Measurements from ENCODE around the gene PRPF40A. TPM values are rescaled to one million over a fixed set of nuclear protein-coding genes. Genes with fewer than 3 reads are reported as not detected.
"Not testable (repeated sequence)": the region's sequence is repeated elsewhere in the genome, so short reads cannot be mapped to it uniquely, and the experiment has no call there.

Gene PRPF40A
- polyA plus RNA-seq, 2 donors: 15.6 to 26.1 TPM

GRCh38 chr2:152743002-152743401 is 25.7 kb upstream of the PRPF40A start:
- WGBS, 2 donors: 54% methylated on average over 3 of the region's 3 CpGs
- no peaks in the 10 kb centered on the region for H3K9me3 ChIP-seq (ENCODE audit: control insufficient read depth in 2 of 2, insufficient read depth in 1 of 2, low read depth in 1 of 2, low read length in 1 of 2)
- no peak overlapping the region for H3K4me3 ChIP-seq (ENCODE audit: low read depth in 1 of 2, low read length in 2 of 2)

GRCh38 chr2:152740743-152741328 is 23.6 kb upstream of the PRPF40A start:
- no peaks in the 10 kb centered on the region for H3K36me3 ChIP-seq (ENCODE audit: control insufficient read depth in 2 of 2, insufficient read depth in 2 of 2, low read length in 1 of 2)
- H3K27me3 ChIP-seq (ENCODE audit: control insufficient read depth in 1 of 2, insufficient read depth in 2 of 2, low read length in 2 of 2): no peaks in the 10 kb centered on the region
- no peaks in the 10 kb centered on the region for H3K9me3 ChIP-seq (ENCODE audit: control insufficient read depth in 2 of 2, insufficient read depth in 1 of 2, low read depth in 1 of 2, low read length in 1 of 2)
- H3K27ac ChIP-seq (ENCODE audit: low read depth in 2 of 2, low read length in 1 of 2): no peak overlapping the region
- H3K4me1 ChIP-seq (ENCODE audit: control insufficient read depth in 2 of 2, insufficient read depth in 2 of 2, low read length in 1 of 2): no peaks in the 10 kb centered on the region
- H3K4me3 ChIP-seq (ENCODE audit: low read depth in 1 of 2, low read length in 2 of 2): no peak overlapping the region
- WGBS, 2 donors: 35 to 37% methylated on average over 2 of the region's 2 CpGs

More at GRCh38 chr2:152743002-152743401, 25.7 kb upstream of the PRPF40A start:
- H3K27ac ChIP-seq (ENCODE audit: low read depth in 2 of 2, low read length in 1 of 2): no peak overlapping the region
- no peaks in the 10 kb centered on the region for H3K4me1 ChIP-seq (ENCODE audit: control insufficient read depth in 2 of 2, insufficient read depth in 2 of 2, low read length in 1 of 2)
- H3K27me3 ChIP-seq (ENCODE audit: control insufficient read depth in 1 of 2, insufficient read depth in 2 of 2, low read length in 2 of 2): no peaks in the 10 kb centered on the region
- H3K36me3 ChIP-seq (ENCODE audit: control insufficient read depth in 2 of 2, insufficient read depth in 2 of 2, low read length in 1 of 2): no peaks in the 10 kb centered on the region

- H3K27ac ChIP-seq (ENCODE audit: low read depth in 2 of 2, low read length in 1 of 2); H3K4me1 ChIP-seq (ENCODE audit: control insufficient read depth in 2 of 2, insufficient read depth in 2 of 2, low read length in 1 of 2); H3K36me3 ChIP-seq (ENCODE audit: control insufficient read depth in 2 of 2, insufficient read depth in 2 of 2, low read length in 1 of 2); H3K9me3 ChIP-seq (ENCODE audit: control insufficient read depth in 2 of 2, insufficient read depth in 1 of 2, low read depth in 1 of 2, low read length in 1 of 2); H3K4me3 ChIP-seq (ENCODE audit: low read depth in 1 of 2, low read length in 2 of 2); H3K27me3 ChIP-seq (ENCODE audit: control insufficient read depth in 1 of 2, insufficient read depth in 2 of 2, low read length in 2 of 2): not testable (repeated sequence)
- 79 to 89% methylated on average over 1 of the region's 1 CpG for WGBS, 2 donors
These were observed 22.4 kb upstream of the PRPF40A start for GRCh38 chr2:152739705-152740104.

GRCh38 chr2:152738438-152738837 is 21.2 kb upstream of the PRPF40A start:
- 97 to 98% methylated on average over 2 of the region's 2 CpGs for WGBS, 2 donors

GRCh38 chr2:152737509-152737908 is 20.2 kb upstream of the PRPF40A start:
- not testable (repeated sequence) for H3K9me3 ChIP-seq (ENCODE audit: control insufficient read depth in 2 of 2, insufficient read depth in 1 of 2, low read depth in 1 of 2, low read length in 1 of 2); H3K4me1 ChIP-seq (ENCODE audit: control insufficient read depth in 2 of 2, insufficient read depth in 2 of 2, low read length in 1 of 2); H3K27me3 ChIP-seq (ENCODE audit: control insufficient read depth in 1 of 2, insufficient read depth in 2 of 2, low read length in 2 of 2); H3K27ac ChIP-seq (ENCODE audit: low read depth in 2 of 2, low read length in 1 of 2); H3K36me3 ChIP-seq (ENCODE audit: control insufficient read depth in 2 of 2, insufficient read depth in 2 of 2, low read length in 1 of 2); H3K4me3 ChIP-seq (ENCODE audit: low read depth in 1 of 2, low read length in 2 of 2)
- 86% methylated on average over 1 of the region's 1 CpG for WGBS, 2 donors

More at GRCh38 chr2:152738438-152738837, 21.2 kb upstream of the PRPF40A start:
- Histone ChIP-seq H3K27ac (ENCODE audit: low read depth in 2 of 2, low read length in 1 of 2) (no peak overlapping the region), H3K4me1 (ENCODE audit: control insufficient read depth in 2 of 2, insufficient read depth in 2 of 2, low read length in 1 of 2) (no peaks in the 10 kb centered on the region), H3K27me3 (ENCODE audit: control insufficient read depth in 1 of 2, insufficient read depth in 2 of 2, low read length in 2 of 2) (no peaks in the 10 kb centered on the region), H3K4me3 (ENCODE audit: low read depth in 1 of 2, low read length in 2 of 2) (no peak overlapping the region), H3K36me3 (ENCODE audit: control insufficient read depth in 2 of 2, insufficient read depth in 2 of 2, low read length in 1 of 2) (no peaks in the 10 kb centered on the region), H3K9me3 (ENCODE audit: control insufficient read depth in 2 of 2, insufficient read depth in 1 of 2, low read depth in 1 of 2, low read length in 1 of 2) (no peaks in the 10 kb centered on the region)

GRCh38 chr2:152730591-152731333 is 13.5 kb upstream of the PRPF40A start:
- Histone ChIP-seq H3K27me3 (ENCODE audit: control insufficient read depth in 1 of 2, insufficient read depth in 2 of 2, low read length in 2 of 2) (no peaks in the 10 kb centered on the region), H3K9me3 (ENCODE audit: control insufficient read depth in 2 of 2, insufficient read depth in 1 of 2, low read depth in 1 of 2, low read length in 1 of 2) (no peaks in the 10 kb centered on the region), H3K36me3 (ENCODE audit: control insufficient read depth in 2 of 2, insufficient read depth in 2 of 2, low read length in 1 of 2) (peaks cover 0 to 2% of the 10 kb centered on the region in 2 donors), H3K4me1 (ENCODE audit: control insufficient read depth in 2 of 2, insufficient read depth in 2 of 2, low read length in 1 of 2) (no peaks in the 10 kb centered on the region), H3K27ac (ENCODE audit: low read depth in 2 of 2, low read length in 1 of 2) (no peak overlapping the region), H3K4me3 (ENCODE audit: low read depth in 1 of 2, low read length in 2 of 2) (no peak overlapping the region)
- WGBS, 2 donors: 75 to 81% methylated on average over 1 of the region's 1 CpG

- no peak overlapping the region for H3K27ac ChIP-seq (ENCODE audit: low read depth in 2 of 2, low read length in 1 of 2)
- H3K4me1 ChIP-seq (ENCODE audit: control insufficient read depth in 2 of 2, insufficient read depth in 2 of 2, low read length in 1 of 2): no peaks in the 10 kb centered on the region
- H3K9me3 ChIP-seq (ENCODE audit: control insufficient read depth in 2 of 2, insufficient read depth in 1 of 2, low read depth in 1 of 2, low read length in 1 of 2): no peaks in the 10 kb centered on the region
- 67 to 69% methylated on average over 2 of the region's 2 CpGs for WGBS, 2 donors
- H3K36me3 ChIP-seq (ENCODE audit: control insufficient read depth in 2 of 2, insufficient read depth in 2 of 2, low read length in 1 of 2): peaks cover 0 to 2% of the 10 kb centered on the region in 2 donors
- H3K4me3 ChIP-seq (ENCODE audit: low read depth in 1 of 2, low read length in 2 of 2): no peak overlapping the region
- no peaks in the 10 kb centered on the region for H3K27me3 ChIP-seq (ENCODE audit: control insufficient read depth in 1 of 2, insufficient read depth in 2 of 2, low read length in 2 of 2)
These were observed 12.6 kb upstream of the PRPF40A start for GRCh38 chr2:152729844-152730243.

- no peak overlapping the region for H3K4me3 ChIP-seq (ENCODE audit: low read depth in 1 of 2, low read length in 2 of 2)
- whole genome bisulfite sequencing, 2 donors: 95 to 97% methylated on average over 1 of the region's 1 CpG
- no peaks in the 10 kb centered on the region for H3K27me3 ChIP-seq (ENCODE audit: control insufficient read depth in 1 of 2, insufficient read depth in 2 of 2, low read length in 2 of 2)
- no peaks in the 10 kb centered on the region for H3K4me1 ChIP-seq (ENCODE audit: control insufficient read depth in 2 of 2, insufficient read depth in 2 of 2, low read length in 1 of 2)
- peaks cover 0 to 4% of the 10 kb centered on the region in 2 donors for H3K36me3 ChIP-seq (ENCODE audit: control insufficient read depth in 2 of 2, insufficient read depth in 2 of 2, low read length in 1 of 2)
- no peak overlapping the region for H3K27ac ChIP-seq (ENCODE audit: low read depth in 2 of 2, low read length in 1 of 2)
- no peaks in the 10 kb centered on the region for H3K9me3 ChIP-seq (ENCODE audit: control insufficient read depth in 2 of 2, insufficient read depth in 1 of 2, low read depth in 1 of 2, low read length in 1 of 2)
These were observed 6.7 kb upstream of the PRPF40A start for GRCh38 chr2:152723918-152724317.

- not testable (repeated sequence) for H3K4me1 ChIP-seq (ENCODE audit: control insufficient read depth in 2 of 2, insufficient read depth in 2 of 2, low read length in 1 of 2); H3K27ac ChIP-seq (ENCODE audit: low read depth in 2 of 2, low read length in 1 of 2); H3K4me3 ChIP-seq (ENCODE audit: low read depth in 1 of 2, low read length in 2 of 2); H3K9me3 ChIP-seq (ENCODE audit: control insufficient read depth in 2 of 2, insufficient read depth in 1 of 2, low read depth in 1 of 2, low read length in 1 of 2); H3K36me3 ChIP-seq (ENCODE audit: control insufficient read depth in 2 of 2, insufficient read depth in 2 of 2, low read length in 1 of 2); H3K27me3 ChIP-seq (ENCODE audit: control insufficient read depth in 1 of 2, insufficient read depth in 2 of 2, low read length in 2 of 2)
- 91 to 96% methylated on average over 8 of the region's 8 CpGs for WGBS, 2 donors
These were observed 5.4 kb upstream of the PRPF40A start for GRCh38 chr2:152722639-152723038.

GRCh38 chr2:152720794-152721193 is 3.5 kb upstream of the PRPF40A start:
- Histone ChIP-seq H3K27me3 (ENCODE audit: control insufficient read depth in 1 of 2, insufficient read depth in 2 of 2, low read length in 2 of 2) (no peaks in the 10 kb centered on the region), H3K27ac (ENCODE audit: low read depth in 2 of 2, low read length in 1 of 2) (no peak overlapping the region), H3K9me3 (ENCODE audit: control insufficient read depth in 2 of 2, insufficient read depth in 1 of 2, low read depth in 1 of 2, low read length in 1 of 2) (no peaks in the 10 kb centered on the region), H3K36me3 (ENCODE audit: control insufficient read depth in 2 of 2, insufficient read depth in 2 of 2, low read length in 1 of 2) (peaks cover 0 to 4% of the 10 kb centered on the region in 2 donors), H3K4me1 (ENCODE audit: control insufficient read depth in 2 of 2, insufficient read depth in 2 of 2, low read length in 1 of 2) (peaks cover 0 to 2% of the 10 kb centered on the region in 2 donors), H3K4me3 (ENCODE audit: low read depth in 1 of 2, low read length in 2 of 2) (no peak overlapping the region)
- WGBS, 2 donors: 82 to 89% methylated on average over 2 of the region's 2 CpGs
